ENCODE measurements around the gene FAM13B. TPM values are rescaled to one million over a fixed set of nuclear protein-coding genes. Genes with fewer than 3 reads are reported as not detected.

Gene FAM13B
- total RNA-seq, 2 experiments from 2014 or later = 37.7 to 39.7 TPM

DNA sequence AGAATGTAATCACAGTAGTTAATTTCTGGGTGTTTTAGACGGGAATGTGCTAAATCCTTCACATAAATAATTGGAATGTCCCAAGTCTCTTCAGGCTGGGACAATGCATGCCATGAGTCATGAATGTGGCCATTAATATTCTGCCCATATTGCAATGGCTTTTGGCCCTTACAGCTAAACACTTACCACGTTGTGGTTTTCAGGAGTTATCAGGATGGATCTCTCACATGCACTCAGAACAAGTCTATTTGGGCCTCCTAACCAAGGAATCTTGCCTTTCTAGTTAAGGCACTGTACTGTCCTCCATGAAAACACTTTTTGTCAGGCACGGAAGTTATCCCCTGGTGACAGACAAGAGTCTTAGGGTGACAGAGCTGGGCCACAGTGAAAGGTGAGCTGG is 110.9 kb downstream of the FAM13B start:
- Mint-ChIP-seq H3K36me3 (ENCODE audit: low read depth) (peaks cover 2% of the 10 kb centered on the region), H3K27ac (no peak overlapping the region), H3K4me3 (no peak overlapping the region), H3K9me3 (ENCODE audit: insufficient read depth) (peaks cover 5% of the 10 kb centered on the region), H3K27me3 (ENCODE audit: low read depth) (no peaks in the 10 kb centered on the region), H3K4me1 (ENCODE audit: low read depth) (no peaks in the 10 kb centered on the region)
- CTCF ChIA-PET = no interaction called here
- no peak for DNase-seq
- ATAC-seq = no peak
- POLR2A ChIA-PET = no interaction called here

DNA sequence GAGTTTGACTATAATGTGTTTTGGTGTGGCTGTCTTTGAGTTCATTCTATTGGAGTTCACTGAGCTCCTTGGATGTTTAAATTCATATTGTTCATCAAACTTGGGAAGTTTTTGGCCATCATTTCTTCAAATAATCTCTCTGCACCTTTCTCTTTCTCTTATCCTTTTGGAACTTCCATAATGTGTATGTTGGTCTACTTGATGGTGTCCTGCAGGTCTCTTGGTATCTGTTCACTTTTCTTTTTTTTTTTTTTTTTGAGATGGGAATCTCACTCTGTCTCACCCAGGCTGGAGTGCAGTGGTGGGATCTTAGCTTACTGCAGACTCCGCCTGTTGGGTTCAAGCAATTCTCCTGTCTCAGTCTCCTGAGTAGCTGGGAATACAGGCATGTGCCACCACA is 116.0 kb downstream of the FAM13B start:
- Mint-ChIP-seq H3K27ac (no peak overlapping the region), H3K36me3 (ENCODE audit: low read depth) (peaks cover 5% of the 10 kb centered on the region), H3K4me1 (ENCODE audit: low read depth) (no peaks in the 10 kb centered on the region), H3K4me3 (no peak overlapping the region), H3K27me3 (ENCODE audit: low read depth) (peaks cover under 1% of the 10 kb centered on the region), H3K9me3 (ENCODE audit: insufficient read depth) (peaks cover 12% of the 10 kb centered on the region)
- POLR2A ChIA-PET = no interaction called here
- ATAC-seq (no peak), DNase-seq (no peak)
- CTCF ChIA-PET = no interaction called here

GRCh38 chr5:137914758-137915157 is 118.1 kb downstream of the FAM13B start:
- no peak overlapping the region for H3K4me3 Mint-ChIP-seq
- DNase-seq (no peak), ATAC-seq (no peak)
- H3K9me3 Mint-ChIP-seq (ENCODE audit: insufficient read depth) = peaks cover 12% of the 10 kb centered on the region
- POLR2A ChIA-PET = no interaction called here
- no peaks in the 10 kb centered on the region for H3K4me1 Mint-ChIP-seq (ENCODE audit: low read depth)
- CTCF ChIA-PET = no interaction called here
- H3K27ac Mint-ChIP-seq = no peak overlapping the region
- peaks cover 8% of the 10 kb centered on the region for H3K27me3 Mint-ChIP-seq (ENCODE audit: low read depth)
- H3K36me3 Mint-ChIP-seq (ENCODE audit: low read depth) = peaks cover 5% of the 10 kb centered on the region

DNA sequence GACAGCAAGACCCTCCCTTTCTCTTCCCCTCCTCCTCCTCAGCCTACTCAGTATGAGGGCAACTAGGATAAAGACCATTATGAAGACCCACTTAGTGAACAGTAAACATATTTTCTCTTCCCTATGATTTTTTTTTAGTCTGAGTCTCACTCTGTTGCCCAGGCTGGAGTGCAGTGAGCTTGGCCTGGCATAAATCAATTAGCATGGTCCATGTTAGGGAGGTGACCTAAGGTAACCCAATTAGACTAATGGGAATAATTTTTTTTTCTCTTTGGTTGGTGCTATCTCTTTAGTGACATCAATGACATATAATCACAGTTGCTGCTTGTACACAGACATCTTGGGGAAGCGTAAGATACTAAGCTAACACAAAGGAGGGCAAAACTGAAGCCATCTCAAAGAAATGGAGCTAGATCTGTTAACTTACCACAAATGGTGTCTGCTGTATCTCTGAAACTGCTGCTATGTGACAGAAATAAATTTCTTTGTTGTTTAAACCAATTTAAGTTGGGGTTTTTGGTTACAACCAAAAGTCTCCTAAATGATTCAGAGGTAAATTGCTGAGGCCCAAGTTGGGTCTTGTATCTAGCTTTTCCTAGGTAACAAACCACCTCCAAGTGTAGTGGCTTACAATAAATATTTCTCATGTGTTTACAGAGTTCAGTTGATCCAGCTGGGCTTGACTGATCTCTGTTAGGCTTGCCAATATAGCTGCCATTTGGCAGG is 130.3 kb downstream of the FAM13B start:
- DNase-seq = no peak
- ChIA-PET POLR2A (no interaction called here), CTCF (interaction anchor here (1.8 to 1.9 kb wide), 2 partner anchors 12 to 123 kb away, joined by 7 read pairs; no protein-coding TSS in a partner anchor)
- no peaks in the 10 kb centered on the region for H3K9me3 Mint-ChIP-seq (ENCODE audit: insufficient read depth)
- H3K4me3 Mint-ChIP-seq = no peak overlapping the region
- peaks cover 4% of the 10 kb centered on the region for H3K4me1 Mint-ChIP-seq (ENCODE audit: low read depth)
- no peak overlapping the region for H3K27ac Mint-ChIP-seq
- ATAC-seq = no peak
- no peaks in the 10 kb centered on the region for H3K36me3 Mint-ChIP-seq (ENCODE audit: low read depth)
- peaks cover 8% of the 10 kb centered on the region for H3K27me3 Mint-ChIP-seq (ENCODE audit: low read depth)

DNA sequence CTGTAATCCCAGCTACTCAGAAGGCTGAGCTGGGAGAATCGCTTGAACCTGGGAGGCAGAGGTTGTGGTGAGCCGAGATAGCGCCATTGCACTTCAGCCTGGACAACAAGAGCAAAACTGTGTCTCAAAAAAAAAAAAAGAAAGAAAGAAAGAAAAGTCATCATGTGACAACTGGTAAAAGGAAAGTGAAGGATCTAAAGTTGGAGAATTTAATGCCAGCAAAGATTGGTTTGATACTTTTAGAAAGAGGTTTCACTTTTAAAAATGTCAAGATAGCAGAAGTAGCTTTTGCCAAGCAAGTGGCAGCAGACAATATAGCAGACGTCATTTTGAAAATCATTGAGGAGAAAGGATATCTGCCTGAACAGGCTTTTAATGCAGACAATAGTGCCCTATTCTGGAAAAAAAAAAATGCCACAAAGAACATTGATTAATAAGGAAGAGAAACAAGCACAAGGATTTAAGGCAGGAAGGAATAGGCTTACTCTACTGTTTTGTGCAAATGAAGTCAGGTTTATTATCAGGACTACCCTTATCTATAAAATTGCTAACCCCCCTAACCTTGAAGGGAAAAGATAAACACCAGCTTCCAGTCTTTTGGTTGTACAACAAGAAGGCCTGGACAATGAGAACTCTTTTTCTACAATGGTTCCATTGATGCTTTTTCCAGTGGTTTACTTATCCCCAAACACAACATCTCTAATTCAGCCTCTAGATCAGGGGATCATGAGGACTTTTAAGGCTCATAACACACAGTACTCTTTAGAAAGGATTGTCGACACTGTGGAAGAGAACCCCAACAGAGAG is 131.7 kb downstream of the FAM13B start:
- ChIA-PET CTCF (interaction anchor here (1.8 kb wide), 1 partner anchor 11 kb away, joined by 7 read pairs; no protein-coding TSS in a partner anchor), POLR2A (no interaction called here)
- ATAC-seq = no peak
- H3K4me3 Mint-ChIP-seq = no peak overlapping the region
- no peaks in the 10 kb centered on the region for H3K36me3 Mint-ChIP-seq (ENCODE audit: low read depth)
- H3K27ac Mint-ChIP-seq = no peak overlapping the region
- DNase-seq = no peak
- no peaks in the 10 kb centered on the region for H3K9me3 Mint-ChIP-seq (ENCODE audit: insufficient read depth)
- H3K27me3 Mint-ChIP-seq (ENCODE audit: low read depth) = peaks cover 5% of the 10 kb centered on the region
- peaks cover 4% of the 10 kb centered on the region for H3K4me1 Mint-ChIP-seq (ENCODE audit: low read depth)

- POLR2A ChIA-PET = no interaction called here
- ATAC-seq = no peak
- CTCF ChIA-PET = no interaction called here
- Mint-ChIP-seq H3K36me3 (ENCODE audit: low read depth) (no peaks in the 10 kb centered on the region), H3K27ac (no peak overlapping the region), H3K27me3 (ENCODE audit: low read depth) (peaks cover 3% of the 10 kb centered on the region), H3K4me1 (ENCODE audit: low read depth) (peaks cover 4% of the 10 kb centered on the region), H3K9me3 (ENCODE audit: insufficient read depth) (no peaks in the 10 kb centered on the region), H3K4me3 (no peak overlapping the region)
- no peak for DNase-seq
These were observed 133.4 kb downstream of the FAM13B start for GRCh38 chr5:137899493-137899892.

GRCh38 chr5:137896560-137896959 is 136.3 kb downstream of the FAM13B start:
- Mint-ChIP-seq H3K4me1 (ENCODE audit: low read depth) (peaks cover 4% of the 10 kb centered on the region), H3K9me3 (ENCODE audit: insufficient read depth) (no peaks in the 10 kb centered on the region), H3K27me3 (ENCODE audit: low read depth) (peaks cover 5% of the 10 kb centered on the region), H3K4me3 (no peak overlapping the region), H3K36me3 (ENCODE audit: low read depth) (no peaks in the 10 kb centered on the region), H3K27ac (no peak overlapping the region)
- DNase-seq (no peak), ATAC-seq (no peak)
- CTCF ChIA-PET = interaction anchor here (1.6 kb wide), 1 partner anchor 117 kb away, joined by 5 read pairs; no protein-coding TSS in a partner anchor
- POLR2A ChIA-PET = no interaction called here

DNA sequence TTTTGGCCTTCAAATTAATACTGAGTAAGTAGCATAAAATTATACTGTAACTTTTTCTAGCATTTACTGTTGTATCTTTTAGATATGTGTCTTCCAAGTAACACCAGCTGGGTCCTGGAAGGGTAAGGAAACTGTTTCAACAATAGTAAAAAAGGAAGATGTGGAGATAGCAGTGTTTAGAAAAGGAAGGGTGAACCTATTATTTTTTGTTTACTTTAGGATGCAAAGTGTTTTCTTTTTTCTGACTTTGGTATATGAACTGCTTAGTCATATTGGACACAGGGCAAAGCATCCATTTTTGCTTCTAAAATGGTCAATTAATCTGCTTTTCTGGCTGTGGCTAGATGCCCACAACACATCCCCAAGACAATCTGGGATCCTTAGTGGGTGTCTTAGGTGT is 138.3 kb downstream of the FAM13B start:
- Mint-ChIP-seq H3K27ac (no peak overlapping the region), H3K27me3 (ENCODE audit: low read depth) (peaks cover 5% of the 10 kb centered on the region), H3K36me3 (ENCODE audit: low read depth) (peaks cover 3% of the 10 kb centered on the region), H3K4me3 (no peak overlapping the region), H3K9me3 (ENCODE audit: insufficient read depth) (no peaks in the 10 kb centered on the region), H3K4me1 (ENCODE audit: low read depth) (peaks cover 3% of the 10 kb centered on the region)
- ChIA-PET POLR2A (no interaction called here), CTCF (no interaction called here)
- ATAC-seq = no peak
- DNase-seq = no peak

DNA sequence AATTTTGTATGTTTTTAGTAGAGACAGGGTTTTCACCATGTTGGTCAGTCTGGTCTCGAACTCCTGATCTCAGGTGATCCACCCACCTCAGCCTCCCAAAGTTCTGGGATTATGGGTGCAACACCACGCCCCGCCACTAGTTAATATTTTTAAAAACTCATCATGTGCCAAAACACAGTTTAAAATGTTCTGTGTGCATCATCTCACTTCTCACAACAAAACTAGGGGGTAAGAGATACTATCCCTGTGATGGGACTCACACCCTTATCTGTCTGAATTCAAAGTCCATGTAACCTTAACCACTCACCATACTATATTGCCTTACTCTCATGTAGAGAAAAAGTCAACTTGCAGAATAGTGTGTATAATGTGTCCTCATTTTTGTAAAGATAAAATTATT is 141.0 kb downstream of the FAM13B start:
- CTCF ChIA-PET = interaction anchor here (2.0 kb wide), 1 partner anchor 10 kb away, joined by 7 read pairs; no protein-coding TSS in a partner anchor

GRCh38 chr5:137890845-137891244 is 142.0 kb downstream of the FAM13B start:
- Mint-ChIP-seq H3K4me1 (ENCODE audit: low read depth) (peaks cover 21% of the 10 kb centered on the region), H3K9me3 (ENCODE audit: insufficient read depth) (no peaks in the 10 kb centered on the region), H3K27ac (no peak overlapping the region), H3K27me3 (ENCODE audit: low read depth) (peaks cover 5% of the 10 kb centered on the region), H3K4me3 (no peak overlapping the region), H3K36me3 (ENCODE audit: low read depth) (peaks cover 3% of the 10 kb centered on the region)
- no peak for ATAC-seq
- CTCF ChIA-PET = interaction anchor here (1.0 to 5.7 kb wide), 4 partner anchors 11 to 112 kb away, joined by 3 to 37 read pairs (median 6); no protein-coding TSS in a partner anchor
- no peak for DNase-seq
- POLR2A ChIA-PET = interaction anchor here (0.8 kb wide), 1 partner anchor 137 kb away, joined by 3 read pairs; no protein-coding TSS in a partner anchor

More for the DNA sequence above, 141.0 kb downstream of the FAM13B start:
- POLR2A ChIA-PET = no interaction called here
- Mint-ChIP-seq H3K27ac (no peak overlapping the region), H3K9me3 (ENCODE audit: insufficient read depth) (no peaks in the 10 kb centered on the region), H3K36me3 (ENCODE audit: low read depth) (peaks cover 3% of the 10 kb centered on the region), H3K27me3 (ENCODE audit: low read depth) (peaks cover 5% of the 10 kb centered on the region), H3K4me3 (no peak overlapping the region), H3K4me1 (ENCODE audit: low read depth) (peaks cover 19% of the 10 kb centered on the region)
- no peak for ATAC-seq
- DNase-seq = no peak

DNA sequence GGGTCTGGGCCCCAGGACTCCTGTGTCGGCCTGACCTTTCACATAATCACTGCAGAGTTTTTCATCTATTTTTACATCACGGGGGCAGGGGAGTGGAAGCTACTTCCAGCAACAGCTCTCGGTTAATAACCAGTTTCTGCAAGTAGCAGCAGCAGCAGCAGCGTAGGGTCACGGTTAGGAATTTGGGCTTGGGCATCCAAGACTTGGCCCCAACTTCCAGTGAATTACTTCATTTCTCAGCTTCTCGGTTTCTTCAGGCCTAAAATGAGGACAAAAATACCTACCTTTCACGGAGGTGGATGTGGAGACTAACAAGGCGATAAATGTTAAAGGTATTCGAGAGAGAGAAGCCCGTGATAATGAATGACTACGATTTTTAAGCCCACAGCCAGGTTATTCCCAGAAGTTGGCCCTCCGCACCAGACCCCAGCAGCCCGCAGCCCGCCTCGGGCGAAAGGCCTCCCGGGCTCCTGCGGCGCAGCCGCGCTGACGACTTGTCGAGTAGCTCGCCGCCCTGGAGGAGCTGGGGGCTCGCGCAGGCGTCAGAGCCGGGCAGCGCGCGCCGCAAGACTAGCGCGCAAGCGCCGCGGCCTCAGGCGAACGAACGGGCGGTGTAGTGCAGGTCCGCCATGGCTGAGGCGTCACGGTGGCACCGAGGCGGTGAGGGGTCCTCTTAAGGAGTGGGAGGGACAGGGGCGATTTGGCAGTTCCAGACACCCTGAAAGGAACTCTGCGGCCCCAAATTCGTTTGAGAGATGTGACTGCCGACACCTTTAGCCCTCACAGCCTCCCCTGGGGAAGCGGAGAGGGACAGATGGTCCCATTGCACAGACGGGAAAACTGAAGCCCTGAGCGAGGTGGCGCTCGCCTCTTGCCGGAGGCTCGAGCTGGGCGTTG is 143.8 kb downstream of the FAM13B start, which contains the start of gene PKD2L2:
Gene PKD2L2, plus strand, starts transcription at position 595 of the 897 bp plus-strand sequence. Its CDS starts 35 bp downstream, at position 630.
- CTCF ChIA-PET = interaction anchor here (0.6 to 5.7 kb wide), 16 partner anchors 9 to 464 kb away, joined by 3 to 37 read pairs (median 5); partner anchors contain the start of gene KDM3B
- peak; percentile 86 for DNase-seq
- peaks cover 21% of the 10 kb centered on the region for H3K4me1 Mint-ChIP-seq (ENCODE audit: low read depth)
- POLR2A ChIA-PET = interaction anchor here (0.5 to 1.5 kb wide), 9 partner anchors 9 to 325 kb away, joined by 3 to 12 read pairs (median 3); partner anchors contain the start of genes CDC23, HNRNPA0, KIF20A and MYOT
- H3K27ac Mint-ChIP-seq = peak within 1 kb of the TSS; percentile 85
- peaks cover 3% of the 10 kb centered on the region for H3K36me3 Mint-ChIP-seq (ENCODE audit: low read depth)
- H3K9me3 Mint-ChIP-seq (ENCODE audit: insufficient read depth) = no peaks in the 10 kb centered on the region
- H3K4me3 Mint-ChIP-seq = peak within 1 kb of the TSS; percentile 73
- H3K27me3 Mint-ChIP-seq (ENCODE audit: low read depth) = peaks cover 5% of the 10 kb centered on the region
- ATAC-seq = peak; percentile 100

Measured in activated CD8-positive, alpha-beta T cell treated with anti-CD3 and anti-CD28 coated beads, Interleukin-2, amount 10 ng/mL, durations not matched to agents 7 days and 5 days (primary cell).